EH (cell line): ENCODE results near the gene HBA1.
A peak's percentile ranks its signal among the peaks of the same experiment; 100 is the strongest.
"Not testable (repeated sequence)": the region's sequence is repeated elsewhere in the genome, so short reads cannot be mapped to it uniquely, and the experiment has no call there.

Experiments used
- DNase-seq: peaks from one replicate; pipeline ENCODE4 v3.0.0-alpha.2; 2015; ENCODE audit warnings: low read depth

Gene HBA1

GRCh38 chr16:159136-159849 is 17.2 kb upstream of the HBA1 start:
- no peak for DNase-seq

GRCh38 chr16:160242-160641 is 16.2 kb upstream of the HBA1 start:
- DNase-seq = not testable (repeated sequence)

GRCh38 chr16:160691-161190 is 15.7 kb upstream of the HBA1 start:
- DNase-seq = no peak

GRCh38 chr16:162271-162991 is 14.0 kb upstream of the HBA1 start:
- no peak for DNase-seq

- DNase-seq = not testable (repeated sequence)
Measured at GRCh38 chr16:163139-163538, 13.3 kb upstream of the HBA1 start.

- not testable (repeated sequence) for DNase-seq
Measured at GRCh38 chr16:163696-164095, 12.8 kb upstream of the HBA1 start.

GRCh38 chr16:164134-164823 is 12.2 kb upstream of the HBA1 start:
- DNase-seq = not testable (repeated sequence)

GRCh38 chr16:164827-165538 is 11.5 kb upstream of the HBA1 start:
- no peak for DNase-seq

GRCh38 chr16:165539-166374 is 10.7 kb upstream of the HBA1 start, which contains the start of gene HBM:
HBM (plus strand) TSS chr16:165978; CDS start chr16:165998, 20 bp downstream.
- DNase-seq = no peak

- no peak for DNase-seq
Measured at GRCh38 chr16:166375-167121, 9.9 kb upstream of the HBA1 start.

- DNase-seq = no peak
Measured at GRCh38 chr16:167122-167690, 9.3 kb upstream of the HBA1 start.

GRCh38 chr16:168424-168823 is 8.1 kb upstream of the HBA1 start:
- DNase-seq = no peak

GRCh38 chr16:169014-169413 is 7.5 kb upstream of the HBA1 start:
- no peak for DNase-seq

GRCh38 chr16:170088-170507 is 6.4 kb upstream of the HBA1 start:
- DNase-seq = peak; percentile 54

GRCh38 chr16:170788-171187 is 5.7 kb upstream of the HBA1 start:
- DNase-seq = no peak

GRCh38 chr16:172374-172941 is 4.0 kb upstream of the HBA1 start, which contains the start of gene HBA2:
HBA2 (plus strand) TSS chr16:172876; CDS start chr16:172913, 37 bp downstream.
- not testable (repeated sequence) for DNase-seq

GRCh38 chr16:173211-173854 is 3.1 kb upstream of the HBA1 start:
- DNase-seq = not testable (repeated sequence)

- DNase-seq = peak; percentile 50
Measured at GRCh38 chr16:173928-174769, 2.3 kb upstream of the HBA1 start.
